H1 (cell line): ENCODE measurements around the gene NDNF. TPM values are rescaled to one million over a fixed set of nuclear protein-coding genes. Genes with fewer than 3 reads are reported as not detected.

Experiments used
- CTCF ChIA-PET: fragments of 300-600 bp; sonication (Branson Sonifier 250); formaldehyde crosslinking; loops from one replicate; lab custom pipeline; 2021; ENCODE audit not compliant: partially characterized antibody; lab: Charles Lee
- POLR2A ChIA-PET: fragments of 300-600 bp; sonication (Branson Sonifier 250); formaldehyde crosslinking; loops from one replicate; lab custom pipeline; 2021; ENCODE audit warnings: inconsistent platforms; ENCODE audit not compliant: partially characterized antibody; lab: Charles Lee
- DNase-seq, 2 experiments: peaks; one replicate each; pipeline versions ENCODE4 v3.0.0 to v3.0.0-alpha.2; 2010 to 2022; ENCODE audit warnings: low spot score in 2 of 2, low read depth in 1 of 2, mixed read lengths in 1 of 2
- FAIRE-seq: peaks from 2 replicates; lab custom pipeline; 2011; peaks lifted over from hg19 to GRCh38; lab: Jason Lieb, UNC
- H2AFZ ChIP-seq: 2 replicates; pipeline ENCODE4 v1.8.1; 2012; ENCODE audit warnings: low read length, inconsistent platforms
- H2AK5ac ChIP-seq: 2 replicates; pipeline ENCODE4 v1.6.1; 2013; ENCODE audit warnings: low read depth, low read length
- H2BK120ac ChIP-seq: replicated peaks from 2 replicates; pipeline ENCODE3; 2013; ENCODE audit warnings: low read depth, low read length, inconsistent platforms
- H2BK12ac ChIP-seq: 2 replicates; pipeline ENCODE4 v1.6.1; 2013; ENCODE audit warnings: low read depth, low read length
- H2BK15ac ChIP-seq: 2 replicates; pipeline ENCODE4 v1.6.1; 2013; ENCODE audit warnings: low read length
- H2BK20ac ChIP-seq: 2 replicates; pipeline ENCODE4 v1.6.1; 2013; ENCODE audit warnings: low read length
- H2BK5ac ChIP-seq: 2 replicates; pipeline ENCODE4 v1.6.1; 2013; ENCODE audit warnings: low read depth, low read length
- H3K14ac ChIP-seq: 2 replicates; pipeline ENCODE4 v1.6.1; 2013; ENCODE audit warnings: inconsistent platforms; ENCODE audit not compliant: insufficient read length
- H3K18ac ChIP-seq: 2 replicates; pipeline ENCODE4 v1.6.1; 2013; ENCODE audit warnings: low read length; ENCODE audit errors: extremely low read depth
- H3K23ac ChIP-seq: 2 replicates; pipeline ENCODE4 v1.6.1; 2013; ENCODE audit warnings: inconsistent platforms; ENCODE audit not compliant: insufficient read length
- H3K23me2 ChIP-seq: 2 replicates; pipeline ENCODE4 v1.6.1; 2013; ENCODE audit warnings: low read depth, low read length
- H3K27ac ChIP-seq: 2 replicates; pipeline ENCODE4 v1.6.1; 2011; ENCODE audit warnings: low read depth, low read length, inconsistent platforms
- H3K27me3 ChIP-seq, 4 experiments: replicated peaks in 1 of 4; 1 replicate in 1 of 4; 2 replicates in 3 of 4; pipeline versions ENCODE4 v1.6.1 to v1.8.1; 2011 to 2013; ENCODE audit warnings: low read length in 3 of 4, mild to moderate bottlenecking in 3 of 4, inconsistent platforms in 2 of 4, mixed read lengths in 2 of 4, moderate library complexity in 1 of 4; ENCODE audit not compliant: control insufficient read depth in 3 of 4, insufficient read depth in 3 of 4; ENCODE audit errors: extremely low read depth in 1 of 4
- H3K36me3 ChIP-seq, 4 experiments: 2 replicates each; pipeline versions ENCODE4 v1.6.1 to v1.8.1; 2011 to 2013; ENCODE audit warnings: mild to moderate bottlenecking in 4 of 4, low read length in 3 of 4, moderate library complexity in 2 of 4, control low read depth in 1 of 4, inconsistent platforms in 1 of 4; ENCODE audit not compliant: insufficient read depth in 4 of 4, control insufficient read depth in 2 of 4
- H3K4ac ChIP-seq: replicated peaks from 2 replicates; pipeline ENCODE3; 2013; ENCODE audit warnings: low read length, low read depth, mixed read lengths, inconsistent platforms; ENCODE audit not compliant: insufficient read length
- H3K4me1 ChIP-seq, 4 experiments: replicated peaks in 1 of 4; 1 replicate in 1 of 4; 2 replicates in 3 of 4; pipeline versions ENCODE4 v1.6.1 to v1.8.1; 2011 to 2013; ENCODE audit warnings: low read length in 3 of 4, inconsistent platforms in 2 of 4, mixed read lengths in 1 of 4; ENCODE audit not compliant: insufficient read depth in 4 of 4, control insufficient read depth in 3 of 4
- H3K4me2 ChIP-seq, 2 experiments: 2 replicates each; pipeline versions ENCODE4 v1.6.1 to v1.8.1; 2011 to 2013; ENCODE audit warnings: low read depth in 2 of 2, low read length in 2 of 2, control low read depth in 1 of 2, inconsistent platforms in 1 of 2, mild to moderate bottlenecking in 1 of 2; ENCODE audit not compliant: insufficient read depth in 1 of 2
- H3K4me3 ChIP-seq, 4 experiments: fragments of 200-600, 300-600 bp in 1 of 4; sonication (generic), shearing (Covaris generic), sonication (Bioruptor Twin) in 1 of 4; 2 replicates each; pipeline versions ENCODE4 v1.5.1 to v1.8.1; 2011 to 2016; ENCODE audit warnings: low read length in 4 of 4, low read depth in 3 of 4, control low read depth in 2 of 4, inconsistent platforms in 2 of 4, mild to moderate bottlenecking in 2 of 4, mixed read lengths in 1 of 4, moderate library complexity in 1 of 4; ENCODE audit not compliant: insufficient read depth in 2 of 4; ENCODE audit errors: extremely low read depth in 1 of 4
- H3K56ac ChIP-seq: replicated peaks from 2 replicates; pipeline ENCODE3; 2013; ENCODE audit warnings: low read depth, mild to moderate bottlenecking, mixed read lengths, low read length, inconsistent platforms; ENCODE audit not compliant: insufficient read length
- H3K79me1 ChIP-seq: 2 replicates; pipeline ENCODE4 v1.6.1; 2013; ENCODE audit warnings: low read depth, low read length, control low read depth
- H3K79me2 ChIP-seq, 2 experiments: 2 replicates each; pipeline versions ENCODE4 v1.6.1 to v1.8.1; 2012 to 2013; ENCODE audit warnings: low read length in 2 of 2, mild to moderate bottlenecking in 2 of 2, inconsistent platforms in 1 of 2; ENCODE audit not compliant: insufficient read depth in 2 of 2, control insufficient read depth in 1 of 2
- H3K9ac ChIP-seq, 4 experiments: replicated peaks in 1 of 4; 1 replicate in 1 of 4; 2 replicates in 3 of 4; pipeline versions ENCODE4 v1.6.1 to v1.8.1; 2011 to 2013; ENCODE audit warnings: low read depth in 3 of 4, low read length in 3 of 4, control low read depth in 2 of 4, mild to moderate bottlenecking in 2 of 4, moderate library complexity in 2 of 4, inconsistent platforms in 1 of 4; ENCODE audit errors: extremely low read depth in 1 of 4
- H3K9me3 ChIP-seq, 2 experiments: 2 replicates each; pipeline versions ENCODE4 v1.6.1 to v1.8.1; 2012 to 2013; ENCODE audit warnings: mild to moderate bottlenecking in 2 of 2, moderate library complexity in 2 of 2, control low read depth in 1 of 2, inconsistent platforms in 1 of 2, low read depth in 1 of 2, low read length in 1 of 2, mixed read lengths in 1 of 2; ENCODE audit not compliant: insufficient read depth in 2 of 2
- H4K20me1 ChIP-seq, 2 experiments: replicated peaks in 1 of 2; 2 replicates each; pipeline versions ENCODE3 to v1.8.1; 2011 to 2013; ENCODE audit warnings: inconsistent platforms in 2 of 2, low read length in 2 of 2, mild to moderate bottlenecking in 1 of 2; ENCODE audit not compliant: insufficient read depth in 2 of 2, control insufficient read depth in 1 of 2
- H4K5ac ChIP-seq: 2 replicates; pipeline ENCODE4 v1.6.1; 2013; ENCODE audit warnings: low read length, low read depth, mixed read lengths, inconsistent platforms; ENCODE audit not compliant: insufficient read length
- H4K8ac ChIP-seq: 2 replicates; pipeline ENCODE4 v1.8.0; 2013; ENCODE audit warnings: mild to moderate bottlenecking, moderate library complexity, low read length, inconsistent platforms; ENCODE audit not compliant: insufficient read depth; ENCODE audit errors: extremely low read depth
- H4K91ac ChIP-seq: replicated peaks from 2 replicates; pipeline ENCODE3; 2013; ENCODE audit warnings: low read length, mixed read lengths, inconsistent platforms; ENCODE audit not compliant: insufficient read length
- ATF3 ChIP-seq: IDR thresholded peaks from 2 replicates; pipeline ENCODE4 v1.6.1; 2011; ENCODE audit warnings: low read depth, mild to moderate bottlenecking, low read length; ENCODE audit not compliant: insufficient read depth
- CEBPB ChIP-seq: IDR thresholded peaks from 2 replicates; pipeline ENCODE4 v1.6.1; 2012; ENCODE audit warnings: low read depth, low read length
- CHD1 ChIP-seq: IDR thresholded peaks from 2 replicates; pipeline ENCODE4 v1.6.1; 2012; ENCODE audit warnings: low read depth, low read length, improper control_type of control experiment
- GABPA ChIP-seq: IDR thresholded peaks from 2 replicates; pipeline ENCODE4 v1.6.1; 2011; ENCODE audit warnings: mild to moderate bottlenecking, low read length, moderate library complexity, borderline replicate concordance; ENCODE audit not compliant: insufficient read depth
- JUN ChIP-seq: IDR thresholded peaks from 2 replicates; pipeline ENCODE4 v1.6.1; 2011; ENCODE audit warnings: low read depth, mild to moderate bottlenecking, improper control_type of control experiment, low read length
- NANOG ChIP-seq: IDR thresholded peaks from 2 replicates; pipeline ENCODE4 v1.6.1; 2011; ENCODE audit warnings: low read length, low read depth, mild to moderate bottlenecking, inconsistent platforms; ENCODE audit not compliant: insufficient read depth, poor library complexity, severe bottlenecking
- NRF1 ChIP-seq: IDR thresholded peaks from 2 replicates; pipeline ENCODE4 v1.6.1; 2011; ENCODE audit warnings: mild to moderate bottlenecking, low read depth, low read length, improper control_type of control experiment
- PHF8 ChIP-seq: fragments of 200-600 bp; sonication (generic); conservative IDR thresholded peaks from 2 replicates; pipeline ENCODE4 v1.7.1; 2012; ENCODE audit warnings: low read depth, mild to moderate bottlenecking, inconsistent platforms, low read length, moderate library complexity
- RAD21 ChIP-seq, 2 experiments: IDR thresholded peaks in 1 of 2; conservative IDR thresholded peaks in 1 of 2; 2 replicates each; pipeline ENCODE4 v1.6.1; 2011; ENCODE audit warnings: low read depth in 2 of 2, low read length in 2 of 2, improper control_type of control experiment in 1 of 2, inconsistent platforms in 1 of 2, mild to moderate bottlenecking in 1 of 2, moderate library complexity in 1 of 2
- WGBS, 2 experiments: shearing (Covaris generic) in 1 of 2; methylation state at CpG; one replicate each; pipeline versions ENCODE4 v1.1.6 to v1.1.7; 2013 to 2015; ENCODE audit warnings: low lambda C conversion rate in 2 of 2, mixed read lengths in 2 of 2, inconsistent platforms in 1 of 2, low coverage in 1 of 2, missing lambda C conversion rate in 1 of 2; ENCODE audit not compliant: insufficient replicate concordance in 2 of 2, insufficient coverage in 1 of 2, insufficient read length in 1 of 2; ENCODE audit errors: extremely low coverage in 1 of 2, missing lambda C conversion rate in 1 of 2; 5-methylcytosine and 5-hydroxymethylcytosine counted together
- polyA plus RNA-seq, 7 experiments: library from polyadenylated mRNA; depleted of rRNA in 3 of 7; stranded (reverse) in 5 of 7; unstranded in 2 of 7; fragments of >200 nt in 5 of 7; fragments of 200-250 nt in 2 of 7; gene quantifications; 1 replicate in 5 of 7; 2 replicates in 1 of 7; 4 replicates in 1 of 7; pipeline versions ENCODE4 v1.2.1 to v1.2.3, GENCODE V29; 2011 to 2013; ENCODE audit warnings: missing spikeins in 2 of 7, mixed read lengths in 2 of 7
- total RNA-seq: library from RNA; stranded (reverse); fragmentation: NEBNext Ultra II Directional; extraction: Animal tissue kit (Norgen Biotek cat#: 25700); gene quantifications from 2 replicates; pipeline ENCODE4 v1.2.1, GENCODE V29; 2021

The NDNF gene
- total and polyA plus RNA-seq, 2 of the 8 experiments (the other 6 are each of a cell fraction or from before 2014, with no cell fraction given) = 0.70 to 1.6 TPM

GRCh38 chr4:121088867-121089266 is 16.5 kb upstream of the NDNF start:
- H3K4me1 ChIP-seq = no peaks in the 10 kb centered on the region
- no peak overlapping the region for H2AK5ac ChIP-seq
- H3K4me2 ChIP-seq = no peak overlapping the region
- H4K20me1 ChIP-seq = no peaks in the 10 kb centered on the region
- H3K18ac ChIP-seq = no peak overlapping the region
- H4K5ac ChIP-seq = no peak overlapping the region
- no peak overlapping the region for H3K4ac ChIP-seq
- ChIA-PET POLR2A (no interaction called here), CTCF (no interaction called here)
- no peak overlapping the region for H2BK120ac ChIP-seq
- H2AFZ ChIP-seq = no peak overlapping the region
- H3K56ac ChIP-seq = no peak overlapping the region
- no peak overlapping the region for H4K91ac ChIP-seq
- no peak overlapping the region for H4K8ac ChIP-seq
- TF ChIP-seq NANOG = no peak
- no peak for TF ChIP-seq CHD1
- no peak for TF ChIP-seq RAD21 (IDR thresholded peaks at IDR 0.05 in 1 of 2, conservative IDR thresholded peaks at IDR 0.05 in 1 of 2; ENCODE audit: low read depth in 2 of 2, low read length in 2 of 2)
- TF ChIP-seq GABPA = no peak
- no peak for TF ChIP-seq NRF1
- TF ChIP-seq ATF3 = no peak
- TF ChIP-seq CEBPB = no peak
- TF ChIP-seq PHF8 = no peak
- no peak for TF ChIP-seq JUN
- H3K9me3 ChIP-seq = no peaks in the 10 kb centered on the region
- no peak overlapping the region for H3K23ac ChIP-seq
- no peak overlapping the region for H2BK12ac ChIP-seq
- H2BK20ac ChIP-seq = no peak overlapping the region
- no peak overlapping the region for H3K27ac ChIP-seq
- H2BK5ac ChIP-seq = no peak overlapping the region
- H3K79me2 ChIP-seq = no peaks in the 10 kb centered on the region
- H3K4me3 ChIP-seq = no peak overlapping the region
- 86% methylated on average over 4 of the region's 4 CpGs; no CpG with 5 or more reads in 1 of the 2 experiments for WGBS, 2 experiments
- H3K79me1 ChIP-seq = no peaks in the 10 kb centered on the region
- H3K9ac ChIP-seq = no peak overlapping the region
- H3K14ac ChIP-seq = no peak overlapping the region
- no peak for FAIRE-seq
- H3K27me3 ChIP-seq = no peaks in the 10 kb centered on the region
- no peaks in the 10 kb centered on the region for H3K23me2 ChIP-seq
- H3K36me3 ChIP-seq = no peaks in the 10 kb centered on the region
- no peak for DNase-seq
- no peak overlapping the region for H2BK15ac ChIP-seq
